SK-N-SH treated with all-trans-retinoic acid at 6 μM for 48 hours (cell line): ENCODE results near the gene CLTB.

Experiments
- ATAC-seq: fragments of 200-7000 bp; cut with Tn5 transposase; 3 replicates; pipeline ENCODE4 v1.9.1; 2020; ENCODE audit warnings: mild to moderate bottlenecking, moderate library complexity
- ARNTL ChIP-seq: fragments of 450-650 bp; formaldehyde crosslinking; IDR thresholded peaks from 2 replicates; pipeline ENCODE4 v1.5.0; 2020; ENCODE audit warnings: low read depth, mild to moderate bottlenecking, moderate library complexity, borderline replicate concordance
- BACH2 ChIP-seq: fragments of 250-450 bp; sonication (Bioruptor Pico); IDR thresholded peaks from 2 replicates; pipeline ENCODE4 v1.9.0; 2021; ENCODE audit warnings: mild to moderate bottlenecking, borderline replicate concordance
- CREB5 ChIP-seq: fragments of 250-450 bp; sonication (Bioruptor Pico); IDR thresholded peaks from 2 replicates; pipeline ENCODE4 v1.5.1; 2020; ENCODE audit warnings: low read depth, mild to moderate bottlenecking, moderate library complexity
- CSDC2 ChIP-seq: fragments of 250-450 bp; sonication (Bioruptor Pico); IDR thresholded peaks from 2 replicates; pipeline ENCODE4 v1.5.0; 2020; ENCODE audit warnings: mild to moderate bottlenecking, moderate library complexity
- CSRNP3 ChIP-seq: fragments of 250-450 bp; sonication (Bioruptor Pico); IDR thresholded peaks from 2 replicates; pipeline ENCODE4 v1.5.1; 2021; ENCODE audit warnings: mild to moderate bottlenecking, moderate library complexity
- ESRRG ChIP-seq: fragments of 250-450 bp; sonication (Bioruptor Pico); IDR thresholded peaks from 2 replicates; pipeline ENCODE4 v1.6.1; 2021; ENCODE audit warnings: mild to moderate bottlenecking
- GLIS3 ChIP-seq: fragments of 250-450 bp; sonication (Bioruptor Pico); IDR thresholded peaks from 2 replicates; pipeline ENCODE4 v1.5.0; 2020; ENCODE audit warnings: mild to moderate bottlenecking, moderate library complexity
- ISL1 ChIP-seq: fragments of 250-450 bp; sonication (Bioruptor Pico); IDR thresholded peaks from 2 replicates; pipeline ENCODE4 v2.1.2; 2022; ENCODE audit warnings: mild to moderate bottlenecking, moderate library complexity
- OSR1 ChIP-seq: fragments of 250-450 bp; sonication (Bioruptor Pico); IDR thresholded peaks from 2 replicates; pipeline ENCODE4 v1.8.0; 2022; ENCODE audit warnings: moderate library complexity, mild to moderate bottlenecking, inconsistent platforms
- PATZ1 ChIP-seq: fragments of 250-450 bp; sonication (Bioruptor Pico); IDR thresholded peaks from 2 replicates; pipeline ENCODE4 v1.8.0; 2020; ENCODE audit warnings: mild to moderate bottlenecking, moderate library complexity, borderline replicate concordance
- POU6F1 ChIP-seq: fragments of 250-450 bp; sonication (Bioruptor Pico); IDR thresholded peaks from 2 replicates; pipeline ENCODE4 v1.8.0; 2021; ENCODE audit warnings: low read depth, mild to moderate bottlenecking, moderate library complexity, borderline replicate concordance
- PPARA ChIP-seq: fragments of 250-450 bp; sonication (Bioruptor Pico); IDR thresholded peaks from 2 replicates; pipeline ENCODE4 v1.5.0; 2020; ENCODE audit warnings: mild to moderate bottlenecking, borderline replicate concordance
- RARB ChIP-seq: fragments of 250-450 bp; sonication (Bioruptor Pico); IDR thresholded peaks from 2 replicates; pipeline ENCODE4 v1.8.0; 2021; ENCODE audit warnings: mild to moderate bottlenecking, moderate library complexity
- SNAI2 ChIP-seq: fragments of 250-450 bp; sonication (Bioruptor Pico); IDR thresholded peaks from 2 replicates; pipeline ENCODE4 v1.5.0; 2020; ENCODE audit warnings: mild to moderate bottlenecking, moderate library complexity
- TCF4 ChIP-seq: fragments of 250-450 bp; sonication (Bioruptor Pico); IDR thresholded peaks from 2 replicates; pipeline ENCODE4 v1.8.0; 2021; ENCODE audit warnings: mild to moderate bottlenecking, moderate library complexity, borderline replicate concordance
- TOX ChIP-seq: fragments of 250-450 bp; sonication (Bioruptor Pico); IDR thresholded peaks from 2 replicates; pipeline ENCODE4 v1.8.0; 2021; ENCODE audit warnings: mild to moderate bottlenecking, moderate library complexity, borderline replicate concordance
- TSHZ2 ChIP-seq: fragments of 250-450 bp; sonication (Bioruptor Pico); IDR thresholded peaks from 2 replicates; pipeline ENCODE4 v1.5.0; 2020; ENCODE audit warnings: mild to moderate bottlenecking, moderate library complexity
- ZC3H10 ChIP-seq: fragments of 250-450 bp; sonication (Bioruptor Pico); IDR thresholded peaks from 2 replicates; pipeline ENCODE4 v1.5.1; 2021; ENCODE audit warnings: mild to moderate bottlenecking, moderate library complexity
- ZFP3 ChIP-seq: fragments of 250-450 bp; sonication (Bioruptor Pico); IDR thresholded peaks from 2 replicates; pipeline ENCODE4 v1.5.0; 2020; ENCODE audit warnings: mild to moderate bottlenecking, moderate library complexity
- ZFP30 ChIP-seq: fragments of 450-650 bp; formaldehyde crosslinking; IDR thresholded peaks from 2 replicates; pipeline ENCODE4 v1.5.0; 2022; ENCODE audit warnings: mild to moderate bottlenecking, moderate library complexity
- ZNF565 ChIP-seq: fragments of 450-650 bp; formaldehyde crosslinking; conservative IDR thresholded peaks from 2 replicates; pipeline ENCODE4 v1.5.0; 2020; ENCODE audit warnings: low read depth, mild to moderate bottlenecking, moderate library complexity
- ZNF70 ChIP-seq: fragments of 450-650 bp; formaldehyde crosslinking; IDR thresholded peaks from 2 replicates; pipeline ENCODE4 v1.5.0; 2020; ENCODE audit warnings: mild to moderate bottlenecking, moderate library complexity
- ZNF8 ChIP-seq: fragments of 450-650 bp; formaldehyde crosslinking; IDR thresholded peaks from 2 replicates; pipeline ENCODE4 v1.5.0; 2020; ENCODE audit warnings: mild to moderate bottlenecking, moderate library complexity

The CLTB gene

GRCh38 chr5:176401281-176402205 lies 14.8 kb downstream of the CLTB start:
- ATAC-seq: no peak
- no peak for TF ChIP-seq TOX
- no peak for TF ChIP-seq PPARA (CRISPR knock-in tag)
- no peak for TF ChIP-seq RARB
- TF ChIP-seq ZNF8 (CRISPR knock-in tag): no peak
- no peak for TF ChIP-seq CSDC2 (CRISPR knock-in tag)
- TF ChIP-seq BACH2 (CRISPR knock-in tag): no peak

- no peak for ATAC-seq
- TF ChIP-seq SNAI2 (CRISPR knock-in tag) (no peak), TSHZ2 (CRISPR knock-in tag) (no peak), ZNF565 (CRISPR knock-in tag) (no peak), ARNTL (no peak), PATZ1 (no peak), ESRRG (no peak), ZNF70 (CRISPR knock-in tag) (no peak), ZC3H10 (no peak), ZFP30 (CRISPR knock-in tag) (no peak)
Measured at GRCh38 chr5:176400382-176401156, 15.8 kb downstream of the CLTB start.

- no peak for ATAC-seq
- TF ChIP-seq ESRRG: no peak
- TF ChIP-seq ZFP3 (CRISPR knock-in tag): no peak
- TF ChIP-seq OSR1 (CRISPR knock-in tag): no peak
- no peak for TF ChIP-seq POU6F1 (CRISPR knock-in tag)
- TF ChIP-seq SNAI2 (CRISPR knock-in tag): no peak
- no peak for TF ChIP-seq ARNTL
- TF ChIP-seq TOX: no peak
- no peak for TF ChIP-seq ZFP30 (CRISPR knock-in tag)
- no peak for TF ChIP-seq ISL1 (CRISPR knock-in tag)
- no peak for TF ChIP-seq TCF4 (CRISPR knock-in tag)
- no peak for TF ChIP-seq CSRNP3 (CRISPR knock-in tag)
- no peak for TF ChIP-seq ZNF70 (CRISPR knock-in tag)
- TF ChIP-seq RARB: no peak
- TF ChIP-seq GLIS3 (CRISPR knock-in tag): no peak
- no peak for TF ChIP-seq PPARA (CRISPR knock-in tag)
- no peak for TF ChIP-seq CREB5
- no peak for TF ChIP-seq ZNF565 (CRISPR knock-in tag)
Measured at GRCh38 chr5:176397736-176398420, 18.5 kb downstream of the CLTB start.
